Mammary epithelial cell (primary cell): ENCODE measurements around the gene MRPL44.

Experiments
- CTCF ChIP-seq, 2 donors: IDR thresholded peaks in 1 of 2; conservative IDR thresholded peaks in 1 of 2; 2 replicates each; pipeline ENCODE4 v1.5.1; 2011 to 2012; ENCODE audit warnings: inconsistent platforms in 2 of 2, low read length in 2 of 2, mild to moderate bottlenecking in 2 of 2, control low read depth in 1 of 2, low read depth in 1 of 2; ENCODE audit not compliant: insufficient read depth in 1 of 2; ENCODE audit errors: extremely low read depth in 1 of 2
- EZH2 ChIP-seq: IDR thresholded peaks from 2 replicates; pipeline ENCODE4 v1.6.1; 2012; ENCODE audit warnings: low read length, inconsistent platforms, borderline replicate concordance

- TF ChIP-seq CTCF (conservative IDR thresholded peaks at IDR 0.05 in 1 of 2, IDR thresholded peaks at IDR 0.05 in 1 of 2; ENCODE audit: extremely low read depth in 1 of 2, insufficient read depth in 1 of 2, low read depth in 1 of 2, low read length in 2 of 2) = no peak
- no peak for TF ChIP-seq EZH2
Observed at GRCh38 chr2:223994562-223995162, 37.4 kb downstream of the MRPL44 start.
